ENCODE measurements around the gene FKBP11.

The FKBP11 gene

DNA sequence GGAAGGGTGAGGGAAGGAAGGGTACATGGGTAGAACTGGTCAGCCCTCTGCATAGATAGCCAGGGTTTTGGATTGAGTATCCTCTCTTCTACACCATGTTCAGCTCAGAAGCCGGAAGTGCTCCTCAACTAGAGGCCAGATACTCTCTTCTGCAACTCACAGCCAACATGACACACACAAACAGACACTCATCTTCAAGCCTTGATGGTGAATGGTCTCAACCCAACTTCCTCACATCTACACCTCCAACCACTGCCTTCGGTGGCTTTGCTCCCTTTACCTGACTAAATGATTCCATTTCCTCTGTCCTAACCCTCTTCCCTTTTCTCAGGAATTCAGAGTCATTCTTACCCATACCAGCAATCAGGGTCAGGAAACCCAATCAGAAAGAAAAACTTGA, 7.6 kb upstream of the FKBP11 start:
- DNase-seq (ENCODE audit: extremely low read depth, insufficient read length): no peak
- H3K27me3 ChIP-seq (replicated peaks; ENCODE audit: control insufficient read depth, insufficient read depth, low read length): no peaks in the 10 kb centered on the region
- TF ChIP-seq CTCF (IDR thresholded peaks at IDR 0.05; ENCODE audit: insufficient read depth, low read length, poor library complexity, severe bottlenecking): no peak
- H3K36me3 ChIP-seq (ENCODE audit: control insufficient read depth, insufficient read depth, low read length): peaks cover 22% of the 10 kb centered on the region
- no peak overlapping the region for H3K4me3 ChIP-seq (replicated peaks; ENCODE audit: low read depth, low read length)

DNA sequence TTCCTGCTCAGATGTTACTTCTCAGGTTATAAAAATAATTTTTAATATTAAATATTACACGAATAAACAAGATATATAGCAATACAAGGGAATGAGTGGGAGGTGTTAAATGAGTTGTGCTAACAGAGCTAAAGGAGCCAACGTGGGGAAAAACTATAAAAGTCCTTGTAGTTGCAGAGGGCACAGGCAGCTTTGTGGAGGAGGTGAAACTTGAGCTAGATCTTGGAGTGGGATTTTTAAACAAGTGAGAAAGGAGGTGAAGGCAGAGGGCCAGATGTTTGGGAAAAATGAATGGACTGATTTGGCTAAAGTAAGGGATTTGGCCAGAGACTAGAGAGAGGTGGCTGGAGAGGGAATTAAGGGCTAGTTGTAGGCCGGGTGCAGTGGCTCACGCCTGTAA, 5.2 kb upstream of the FKBP11 start:
- peaks cover 15% of the 10 kb centered on the region for H3K36me3 ChIP-seq (ENCODE audit: control insufficient read depth, insufficient read depth, low read length)
- H3K27me3 ChIP-seq (replicated peaks; ENCODE audit: control insufficient read depth, insufficient read depth, low read length): no peaks in the 10 kb centered on the region
- DNase-seq (ENCODE audit: extremely low read depth, insufficient read length): no peak
- H3K4me3 ChIP-seq (replicated peaks; ENCODE audit: low read depth, low read length): no peak overlapping the region
- TF ChIP-seq CTCF (IDR thresholded peaks at IDR 0.05; ENCODE audit: insufficient read depth, low read length, poor library complexity, severe bottlenecking): no peak

GRCh38 chr12:48929551-48929950, 4.3 kb upstream of the FKBP11 start:
- Histone ChIP-seq H3K27me3 (replicated peaks; ENCODE audit: control insufficient read depth, insufficient read depth, low read length) (no peaks in the 10 kb centered on the region), H3K36me3 (ENCODE audit: control insufficient read depth, insufficient read depth, low read length) (peaks cover 14% of the 10 kb centered on the region), H3K4me3 (replicated peaks; ENCODE audit: low read depth, low read length) (no peak overlapping the region)
- TF ChIP-seq CTCF (IDR thresholded peaks at IDR 0.05; ENCODE audit: insufficient read depth, low read length, poor library complexity, severe bottlenecking): no peak
- no peak for DNase-seq (ENCODE audit: extremely low read depth, insufficient read length)

DNA sequence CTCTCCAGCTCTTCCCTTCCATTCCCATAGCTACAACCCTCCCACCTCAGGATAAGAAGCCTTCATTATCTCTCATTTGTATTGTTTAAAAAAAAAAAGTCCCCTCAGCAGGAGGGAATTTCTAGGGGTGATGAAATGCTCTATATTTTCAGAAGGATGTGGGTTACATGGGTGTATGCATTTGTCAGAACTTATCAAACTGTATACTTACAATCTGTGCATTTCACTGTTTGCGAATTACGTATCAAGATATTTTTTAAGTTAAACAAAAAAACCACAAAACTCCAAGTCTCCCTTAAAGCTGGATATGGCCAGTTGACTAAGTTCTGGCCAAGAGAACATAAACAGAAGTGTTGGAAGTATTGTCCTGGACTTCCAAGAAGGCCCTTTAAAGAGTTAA, 2.0 kb upstream of the FKBP11 start:
- peaks cover 17% of the 10 kb centered on the region for H3K36me3 ChIP-seq (ENCODE audit: control insufficient read depth, insufficient read depth, low read length)
- H3K27me3 ChIP-seq (replicated peaks; ENCODE audit: control insufficient read depth, insufficient read depth, low read length): no peaks in the 10 kb centered on the region
- no peak for DNase-seq (ENCODE audit: extremely low read depth, insufficient read length)
- H3K4me3 ChIP-seq (replicated peaks; ENCODE audit: low read depth, low read length): no peak overlapping the region
- no peak for TF ChIP-seq CTCF (IDR thresholded peaks at IDR 0.05; ENCODE audit: insufficient read depth, low read length, poor library complexity, severe bottlenecking)

- no peaks in the 10 kb centered on the region for H3K27me3 ChIP-seq (replicated peaks; ENCODE audit: control insufficient read depth, insufficient read depth, low read length)
- peak; percentile 87 for DNase-seq (ENCODE audit: extremely low read depth, insufficient read length)
- H3K36me3 ChIP-seq (ENCODE audit: control insufficient read depth, insufficient read depth, low read length): peaks cover 12% of the 10 kb centered on the region
- peak; percentile 97 for TF ChIP-seq CTCF (IDR thresholded peaks at IDR 0.05; ENCODE audit: insufficient read depth, low read length, poor library complexity, severe bottlenecking)
- H3K4me3 ChIP-seq (replicated peaks; ENCODE audit: low read depth, low read length): peak overlapping the region; percentile 81
Observed at GRCh38 chr12:48924617-48925303, 532 bp downstream of the FKBP11 start.

- DNase-seq (ENCODE audit: extremely low read depth, insufficient read length): no peak
- H3K4me3 ChIP-seq (replicated peaks; ENCODE audit: low read depth, low read length): no peak overlapping the region
- H3K36me3 ChIP-seq (ENCODE audit: control insufficient read depth, insufficient read depth, low read length): peaks cover 9% of the 10 kb centered on the region
- H3K27me3 ChIP-seq (replicated peaks; ENCODE audit: control insufficient read depth, insufficient read depth, low read length): no peaks in the 10 kb centered on the region
- no peak for TF ChIP-seq CTCF (IDR thresholded peaks at IDR 0.05; ENCODE audit: insufficient read depth, low read length, poor library complexity, severe bottlenecking)
Observed at GRCh38 chr12:48923117-48923516, 2.2 kb downstream of the FKBP11 start.
